Caco-2 (cell line): ENCODE data around the gene PARP1. TPM values are rescaled to one million over a fixed set of nuclear protein-coding genes. Genes with fewer than 3 reads are reported as not detected.

ENCODE experiments used
- BruUV-seq: library from RNA; stranded (reverse); fragments of 400-500 nt; replicated peaks from 2 replicates; lab custom pipeline; 2021; lab: Mats Ljungman, UMichigan
- CTCF ChIA-PET: fragments of 300-600 bp; sonication (Branson Sonifier 250); formaldehyde crosslinking; loops from one replicate; lab custom pipeline; 2022; ENCODE audit warnings: antibody characterized with exemption; lab: Charles Lee
- POLR2A ChIA-PET: fragments of 300-600 bp; sonication (Branson Sonifier 250); formaldehyde crosslinking; loops from one replicate; lab custom pipeline; 2022; ENCODE audit warnings: antibody characterized with exemption; lab: Charles Lee
- DNase-seq, 2 experiments: peaks; one replicate each; pipeline versions ENCODE4 v3.0.0 to v3.0.0-alpha.2; 2020 to 2022
- H3K27me3 ChIP-seq: replicated peaks from 2 replicates; pipeline ENCODE4 v1.6.0; 2011; ENCODE audit warnings: low read length; ENCODE audit not compliant: control insufficient read depth, insufficient read depth
- H3K36me3 ChIP-seq: 2 replicates; pipeline ENCODE4 v1.5.1; 2011; ENCODE audit warnings: low read length; ENCODE audit not compliant: control insufficient read depth, insufficient read depth
- H3K4me1 ChIP-seq: fragments of 250-450 bp; sonication (Bioruptor Pico); 2 replicates; pipeline ENCODE4 v1.5.1; 2020; ENCODE audit warnings: mild to moderate bottlenecking
- H3K4me3 ChIP-seq: 2 replicates; pipeline ENCODE4 v1.5.1; 2011; ENCODE audit warnings: low read depth, mild to moderate bottlenecking, control low read depth, low read length
- H3K9me3 ChIP-seq: fragments of 250-450 bp; sonication (Bioruptor Pico); 2 replicates; pipeline ENCODE4 v1.5.1; 2020; ENCODE audit warnings: mild to moderate bottlenecking, moderate library complexity
- H3K27ac Mint-ChIP-seq: one replicate; pipeline ENCODE4 v1.8.0; 2022; ENCODE audit warnings: mixed read lengths; ENCODE audit not compliant: unreplicated experiment
- H3K27me3 Mint-ChIP-seq: one replicate; pipeline ENCODE4 v1.8.0; 2022; ENCODE audit warnings: mixed read lengths; ENCODE audit not compliant: insufficient read depth, unreplicated experiment
- H3K36me3 Mint-ChIP-seq: one replicate; pipeline ENCODE4 v1.8.0; 2022; ENCODE audit warnings: mild to moderate bottlenecking, mixed read lengths; ENCODE audit not compliant: insufficient read depth, unreplicated experiment
- H3K4me1 Mint-ChIP-seq: one replicate; pipeline ENCODE4 v1.8.0; 2022; ENCODE audit warnings: low read depth, mixed read lengths; ENCODE audit not compliant: unreplicated experiment
- H3K4me3 Mint-ChIP-seq: one replicate; pipeline ENCODE4 v1.8.0; 2022; ENCODE audit warnings: mild to moderate bottlenecking, moderate library complexity, mixed read lengths; ENCODE audit not compliant: unreplicated experiment
- H3K9me3 Mint-ChIP-seq: one replicate; pipeline ENCODE4 v1.8.0; 2022; ENCODE audit warnings: mixed read lengths; ENCODE audit not compliant: unreplicated experiment
- CTCF ChIP-seq, 2 experiments: fragments of 200-600 bp in 1 of 2; IDR thresholded peaks; 1 replicate in 1 of 2; 2 replicates in 1 of 2; pipeline versions ENCODE4 v1.5.1 to v1.8.0; 2011 to 2022; ENCODE audit warnings: antibody characterized with exemption in 1 of 2, control low read depth in 1 of 2, inconsistent platforms in 1 of 2, low read depth in 1 of 2, low read length in 1 of 2, mild to moderate bottlenecking in 1 of 2, moderate library complexity in 1 of 2; ENCODE audit not compliant: insufficient read depth in 1 of 2, severe bottlenecking in 1 of 2, unreplicated experiment in 1 of 2
- intact Hi-C: fragments of 100-400 bp; cut with micrococcal nuclease; formaldehyde crosslinking; loops from one replicate; pipeline ENCODE4 v1.10.0; 2022; ENCODE audit not compliant: unreplicated experiment
- total RNA-seq: library from RNA; stranded (reverse); gene quantifications from 2 replicates; pipeline ENCODE4 v1.2.3, GENCODE V29; 2022

The PARP1 gene
- total RNA-seq, 1 experiment from 2014 or later: 136 TPM

GRCh38 chr1:226425431-226426031, 17.6 kb upstream of the PARP1 start:
- no peaks in the 10 kb centered on the region for H3K27me3 ChIP-seq
- Mint-ChIP-seq H3K4me1 (no peaks in the 10 kb centered on the region), H3K36me3 (no peaks in the 10 kb centered on the region), H3K27ac (no peak overlapping the region), H3K4me3 (no peak overlapping the region), H3K27me3 (no peaks in the 10 kb centered on the region), H3K9me3 (no peaks in the 10 kb centered on the region)
- no peaks in the 10 kb centered on the region for H3K4me1 ChIP-seq
- no peak overlapping the region for H3K4me3 ChIP-seq
- H3K9me3 ChIP-seq: no peaks in the 10 kb centered on the region
- no peak for DNase-seq
- BruUV-seq: no TSS peak
- ChIA-PET POLR2A (interaction anchor here (0.6 kb wide), 1 partner anchor 18 kb away, joined by 3 read pairs; the partner anchor contains the start of gene PARP1), CTCF (interaction anchor here (0.6 to 2.6 kb wide), 12 partner anchors 19 to 201 kb away, joined by 3 to 12 read pairs (median 4); partner anchors contain the start of gene STUM)
- intact Hi-C loops: loop anchor here (2.0 kb wide), 2 partner anchors 209 to 403 kb away; no protein-coding TSS in a partner anchor
- H3K36me3 ChIP-seq: no peaks in the 10 kb centered on the region
- no peak for TF ChIP-seq CTCF (IDR thresholded peaks at IDR 0.05; ENCODE audit: insufficient read depth in 1 of 2, low read depth in 1 of 2, low read length in 1 of 2, severe bottlenecking in 1 of 2, unreplicated experiment in 1 of 2)

- Histone ChIP-seq H3K4me1 (no peaks in the 10 kb centered on the region), H3K9me3 (no peaks in the 10 kb centered on the region), H3K4me3 (no peak overlapping the region), H3K36me3 (no peaks in the 10 kb centered on the region), H3K27me3 (no peaks in the 10 kb centered on the region)
- Mint-ChIP-seq H3K36me3 (no peaks in the 10 kb centered on the region), H3K9me3 (no peaks in the 10 kb centered on the region), H3K27me3 (no peaks in the 10 kb centered on the region), H3K4me3 (no peak overlapping the region), H3K4me1 (no peaks in the 10 kb centered on the region), H3K27ac (no peak overlapping the region)
- intact Hi-C loops: loop anchor here (2.0 kb wide), 2 partner anchors 210 to 404 kb away; no protein-coding TSS in a partner anchor
- ChIA-PET CTCF (interaction anchor here (0.7 to 2.6 kb wide), 13 partner anchors 17 to 201 kb away, joined by 3 to 12 read pairs (median 4); partner anchors contain the start of genes PARP1 and STUM), POLR2A (interaction anchor here (0.6 kb wide), 1 partner anchor 17 kb away, joined by 3 read pairs; the partner anchor contains the start of gene PARP1)
- DNase-seq: no peak
- BruUV-seq: no TSS peak
- TF ChIP-seq CTCF (IDR thresholded peaks at IDR 0.05; ENCODE audit: insufficient read depth in 1 of 2, low read depth in 1 of 2, low read length in 1 of 2, severe bottlenecking in 1 of 2, unreplicated experiment in 1 of 2): no peak
Observed at GRCh38 chr1:226425004-226425378, 17.1 kb upstream of the PARP1 start.

GRCh38 chr1:226424221-226425003, 16.5 kb upstream of the PARP1 start:
- Mint-ChIP-seq H3K4me3 (no peak overlapping the region), H3K36me3 (no peaks in the 10 kb centered on the region), H3K4me1 (no peaks in the 10 kb centered on the region), H3K9me3 (no peaks in the 10 kb centered on the region), H3K27ac (no peak overlapping the region), H3K27me3 (no peaks in the 10 kb centered on the region)
- H3K4me3 ChIP-seq: no peak overlapping the region
- no peaks in the 10 kb centered on the region for H3K4me1 ChIP-seq
- peak in 1 of 2 experiments; percentile 34 for DNase-seq
- TF ChIP-seq CTCF (IDR thresholded peaks at IDR 0.05; ENCODE audit: insufficient read depth in 1 of 2, low read depth in 1 of 2, low read length in 1 of 2, severe bottlenecking in 1 of 2, unreplicated experiment in 1 of 2): peak; percentile 69 to 70
- H3K36me3 ChIP-seq: no peaks in the 10 kb centered on the region
- intact Hi-C loops: loop anchor here (1.0 to 5.0 kb wide), 5 partner anchors 58 to 404 kb away; no protein-coding TSS in a partner anchor
- BruUV-seq: no TSS peak
- H3K9me3 ChIP-seq: no peaks in the 10 kb centered on the region
- no peaks in the 10 kb centered on the region for H3K27me3 ChIP-seq
- ChIA-PET POLR2A (interaction anchor here (0.6 kb wide), 1 partner anchor 17 kb away, joined by 3 read pairs; the partner anchor contains the start of gene PARP1), CTCF (interaction anchor here (0.7 to 2.6 kb wide), 13 partner anchors 16 to 202 kb away, joined by 3 to 12 read pairs (median 5); partner anchors contain the start of genes PARP1 and STUM)
